ENCODE data around the gene PARP12. TPM values are rescaled to one million over a fixed set of nuclear protein-coding genes. Genes with fewer than 3 reads are reported as not detected.

Gene PARP12
- total and polyA plus RNA-seq, 5 donors from 2014 or later, result 30.1 to 258 (median 64.1) TPM

DNA sequence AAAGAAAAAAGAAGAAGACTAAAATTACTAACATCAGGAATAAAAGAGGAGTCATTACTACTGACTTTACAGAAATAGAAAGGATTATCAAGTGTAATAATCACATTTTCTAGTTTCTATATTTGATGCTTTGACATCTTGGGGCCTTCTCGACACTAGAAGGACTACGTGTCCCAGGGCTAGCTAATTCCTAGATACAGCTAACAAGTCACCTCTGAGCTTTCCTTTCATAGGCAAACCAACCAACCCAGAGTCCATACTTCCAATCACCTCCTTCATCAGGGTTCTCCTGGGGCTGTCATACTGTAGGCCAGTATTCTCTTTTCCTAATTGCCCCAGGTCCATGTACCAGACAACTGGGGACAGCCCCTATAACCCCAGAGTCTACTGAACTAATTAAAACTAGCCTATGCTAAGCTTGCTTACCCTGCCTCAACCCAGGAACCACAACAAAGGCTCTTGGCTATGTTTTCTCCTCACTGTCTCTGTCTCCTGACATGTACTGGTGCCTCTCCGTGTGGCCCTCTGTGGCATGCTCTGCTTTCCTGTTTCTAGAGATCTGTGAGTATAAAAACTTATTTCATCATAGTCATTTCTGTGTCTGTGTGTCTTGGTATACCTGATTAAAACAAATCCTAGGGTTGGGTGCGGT, 6.7 kb upstream of the PARP12 start:
- H3K9me3 ChIP-seq (ENCODE audit: control insufficient read depth in 2 of 2, low read length in 2 of 2), result peaks cover 21% of the 10 kb centered on the region in 2 experiments
- Mint-ChIP-seq H3K9me3 (peaks cover 2 to 19% (median 10%) of the 10 kb centered on the region in 7 donors), H3K27ac (peak overlapping the region in 2 of 3 donors; percentile 6 to 8), H3K4me1 (peaks cover 0 to 7% (median 0%) of the 10 kb centered on the region in 4 donors), H3K27me3 (no peaks in the 10 kb centered on the region), H3K36me3 (peaks cover 11% of the 10 kb centered on the region), H3K4me3 (no peak overlapping the region)
- H3K36me3 ChIP-seq (ENCODE audit: control insufficient read depth, insufficient read depth, low read length), result no peaks in the 10 kb centered on the region
- H3K4me1 ChIP-seq (ENCODE audit: control insufficient read depth, insufficient read depth, low read length, poor library complexity, severe bottlenecking), result no peaks in the 10 kb centered on the region
- H3K27ac ChIP-seq (ENCODE audit: insufficient read depth, low read length, poor library complexity, severe bottlenecking), result no peak overlapping the region
- DNase-seq, result peak in 1 of 3 donors; percentile 29
- H3K27me3 ChIP-seq (ENCODE audit: control insufficient read depth, insufficient read depth, low read length), result no peaks in the 10 kb centered on the region
- ATAC-seq (ENCODE audit: low read depth in 2 of 2), result peak in 1 of 2 donors; percentile 50
- H3K4me3 ChIP-seq (ENCODE audit: low read depth, low read length), result no peak overlapping the region

DNA sequence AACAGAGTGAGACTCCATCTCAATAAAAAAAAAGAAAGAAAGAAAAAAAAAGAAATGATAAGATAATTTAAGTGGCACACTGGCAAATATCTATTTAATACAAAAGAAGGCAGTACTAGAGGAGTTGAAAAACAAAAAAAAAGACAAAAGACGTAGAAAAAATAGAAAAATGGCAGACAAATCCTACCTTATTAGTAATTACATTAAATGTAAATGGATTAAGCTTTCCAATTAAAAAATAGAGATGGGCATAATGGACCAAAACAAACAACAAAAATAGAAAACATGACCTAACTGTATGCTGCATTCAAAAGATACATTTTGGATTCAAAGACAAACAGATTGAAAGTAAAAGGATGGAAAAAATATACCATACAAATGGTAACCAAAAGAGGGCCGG, 5.3 kb upstream of the PARP12 start:
- Histone ChIP-seq H3K36me3 (ENCODE audit: control insufficient read depth, insufficient read depth, low read length) (no peaks in the 10 kb centered on the region), H3K9me3 (ENCODE audit: control insufficient read depth in 2 of 2, low read length in 2 of 2) (peaks cover 21% of the 10 kb centered on the region in 2 experiments), H3K4me3 (ENCODE audit: low read depth, low read length) (no peak overlapping the region), H3K27ac (ENCODE audit: insufficient read depth, low read length, poor library complexity, severe bottlenecking) (no peak overlapping the region), H3K4me1 (ENCODE audit: control insufficient read depth, insufficient read depth, low read length, poor library complexity, severe bottlenecking) (peaks cover 7% of the 10 kb centered on the region), H3K27me3 (ENCODE audit: control insufficient read depth, insufficient read depth, low read length) (no peaks in the 10 kb centered on the region)
- no peaks in the 10 kb centered on the region for H3K27me3 Mint-ChIP-seq
- no peak overlapping the region for H3K27ac Mint-ChIP-seq
- peaks cover 11% of the 10 kb centered on the region for H3K36me3 Mint-ChIP-seq
- peaks cover 0 to 17% (median 0%) of the 10 kb centered on the region in 4 donors for H3K4me1 Mint-ChIP-seq
- H3K9me3 Mint-ChIP-seq, result peaks cover 2 to 19% (median 10%) of the 10 kb centered on the region in 7 donors
- DNase-seq, result no peak
- no peak for ATAC-seq (ENCODE audit: low read depth in 2 of 2)
- no peak overlapping the region for H3K4me3 Mint-ChIP-seq

DNA sequence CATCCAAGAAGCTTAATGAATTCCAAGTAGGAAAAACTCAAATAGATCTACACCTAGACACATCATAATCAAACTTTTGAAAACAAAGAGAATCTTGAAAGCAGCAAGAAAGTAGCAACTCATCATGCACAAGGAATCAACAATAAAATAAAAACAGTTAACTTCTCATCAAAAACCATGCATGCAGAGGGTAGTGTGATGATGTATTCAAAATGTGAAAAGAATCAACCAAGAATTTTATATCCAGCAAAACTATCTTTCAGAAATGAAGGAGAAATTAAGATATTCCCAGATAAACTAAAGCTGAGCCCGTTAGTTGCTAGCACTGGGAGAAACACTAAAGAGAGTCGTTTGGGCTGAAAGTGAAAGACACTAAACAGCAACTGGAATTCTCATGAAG, 4.3 kb upstream of the PARP12 start:
- Mint-ChIP-seq H3K27ac (no peak overlapping the region), H3K27me3 (no peaks in the 10 kb centered on the region), H3K9me3 (peaks cover 2 to 19% (median 10%) of the 10 kb centered on the region in 7 donors), H3K4me1 (peaks cover 0 to 19% (median 0%) of the 10 kb centered on the region in 4 donors), H3K36me3 (peaks cover 11% of the 10 kb centered on the region), H3K4me3 (peak overlapping the region in 1 of 4 donors; percentile 83)
- no peak for ATAC-seq (ENCODE audit: low read depth in 2 of 2)
- no peak overlapping the region for H3K4me3 ChIP-seq (ENCODE audit: low read depth, low read length)
- no peaks in the 10 kb centered on the region for H3K27me3 ChIP-seq (ENCODE audit: control insufficient read depth, insufficient read depth, low read length)
- H3K9me3 ChIP-seq (ENCODE audit: control insufficient read depth in 2 of 2, low read length in 2 of 2), result peaks cover 21% of the 10 kb centered on the region in 2 experiments
- no peak for DNase-seq
- H3K4me1 ChIP-seq (ENCODE audit: control insufficient read depth, insufficient read depth, low read length, poor library complexity, severe bottlenecking), result peaks cover 7% of the 10 kb centered on the region
- H3K27ac ChIP-seq (ENCODE audit: insufficient read depth, low read length, poor library complexity, severe bottlenecking), result no peak overlapping the region
- H3K36me3 ChIP-seq (ENCODE audit: control insufficient read depth, insufficient read depth, low read length), result no peaks in the 10 kb centered on the region

DNA sequence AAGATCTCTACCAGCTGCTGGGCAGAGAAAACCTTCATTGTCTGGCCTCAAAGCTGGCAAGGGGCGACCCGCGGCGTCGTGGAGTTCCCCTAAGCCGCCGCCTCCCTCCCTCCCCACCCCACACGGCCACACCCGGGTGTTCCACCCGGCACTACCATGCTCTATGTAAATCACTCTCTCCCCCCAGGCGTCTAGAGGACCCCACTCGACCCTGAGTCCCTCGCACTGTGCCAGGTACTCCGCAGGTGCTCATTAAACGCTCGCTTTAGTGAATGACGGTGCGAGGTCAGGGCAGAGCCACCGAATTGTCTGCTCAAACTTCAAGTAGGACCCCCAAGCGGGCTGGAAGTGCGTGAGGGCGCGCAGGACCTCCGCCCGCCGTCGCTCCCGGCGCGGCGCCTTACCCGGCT, 628 bp downstream of the PARP12 start:
- Histone ChIP-seq H3K4me3 (ENCODE audit: low read depth, low read length) (peak overlapping the region; percentile 82), H3K27me3 (ENCODE audit: control insufficient read depth, insufficient read depth, low read length) (no peaks in the 10 kb centered on the region), H3K9me3 (ENCODE audit: control insufficient read depth in 2 of 2, low read length in 2 of 2) (peaks cover 13 to 15% of the 10 kb centered on the region in 2 experiments), H3K27ac (ENCODE audit: insufficient read depth, low read length, poor library complexity, severe bottlenecking) (peak overlapping the region; percentile 91), H3K4me1 (ENCODE audit: control insufficient read depth, insufficient read depth, low read length, poor library complexity, severe bottlenecking) (peaks cover 52% of the 10 kb centered on the region), H3K36me3 (ENCODE audit: control insufficient read depth, insufficient read depth, low read length) (peaks cover 5% of the 10 kb centered on the region)
- Mint-ChIP-seq H3K9me3 (peaks cover 2 to 12% (median 9%) of the 10 kb centered on the region in 7 donors), H3K4me1 (peaks cover 23 to 60% (median 37%) of the 10 kb centered on the region in 4 donors), H3K27ac (peak overlapping the region; percentile 83 to 99 (median 91)), H3K27me3 (no peaks in the 10 kb centered on the region), H3K4me3 (peak overlapping the region; percentile 81 to 95 (median 92)), H3K36me3 (peaks cover 16% of the 10 kb centered on the region)
- ATAC-seq (ENCODE audit: low read depth in 2 of 2), result peak; percentile 44 to 47
- DNase-seq, result peak in 2 of 3 donors; percentile 50 to 67

DNA sequence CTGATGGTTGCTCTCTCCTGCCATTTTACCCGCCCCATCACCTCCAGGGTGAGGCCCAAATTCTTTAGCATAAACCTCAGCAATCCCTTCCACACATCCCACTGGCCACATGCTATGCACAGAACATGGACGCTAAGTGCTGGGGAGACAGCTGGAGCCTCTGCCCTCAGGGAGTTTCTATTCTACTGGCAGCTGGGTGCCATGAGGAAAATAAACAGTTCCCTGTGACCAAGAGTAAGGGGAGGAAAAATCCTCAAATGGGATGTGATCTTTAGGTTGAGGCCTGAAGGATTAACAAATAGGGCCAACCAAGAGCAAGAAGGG, 1.2 kb downstream of the PARP12 start:
- H3K4me3 Mint-ChIP-seq, result peak overlapping the region; percentile 81 to 95 (median 92)
- H3K36me3 Mint-ChIP-seq, result peaks cover 15% of the 10 kb centered on the region
- H3K9me3 Mint-ChIP-seq, result peaks cover 0 to 8% (median 5%) of the 10 kb centered on the region in 7 donors
- Histone ChIP-seq H3K9me3 (ENCODE audit: control insufficient read depth in 2 of 2, low read length in 2 of 2) (peaks cover 8 to 9% of the 10 kb centered on the region in 2 experiments), H3K27ac (ENCODE audit: insufficient read depth, low read length, poor library complexity, severe bottlenecking) (peak overlapping the region; percentile 91), H3K4me3 (ENCODE audit: low read depth, low read length) (peak overlapping the region; percentile 82), H3K4me1 (ENCODE audit: control insufficient read depth, insufficient read depth, low read length, poor library complexity, severe bottlenecking) (peaks cover 52% of the 10 kb centered on the region), H3K27me3 (ENCODE audit: control insufficient read depth, insufficient read depth, low read length) (no peaks in the 10 kb centered on the region), H3K36me3 (ENCODE audit: control insufficient read depth, insufficient read depth, low read length) (peaks cover 11% of the 10 kb centered on the region)
- no peaks in the 10 kb centered on the region for H3K27me3 Mint-ChIP-seq
- DNase-seq (no peak), ATAC-seq (ENCODE audit: low read depth in 2 of 2) (no peak)
- H3K4me1 Mint-ChIP-seq, result peaks cover 23 to 66% (median 39%) of the 10 kb centered on the region in 4 donors
- H3K27ac Mint-ChIP-seq, result peak overlapping the region; percentile 83 to 99 (median 91)

DNA sequence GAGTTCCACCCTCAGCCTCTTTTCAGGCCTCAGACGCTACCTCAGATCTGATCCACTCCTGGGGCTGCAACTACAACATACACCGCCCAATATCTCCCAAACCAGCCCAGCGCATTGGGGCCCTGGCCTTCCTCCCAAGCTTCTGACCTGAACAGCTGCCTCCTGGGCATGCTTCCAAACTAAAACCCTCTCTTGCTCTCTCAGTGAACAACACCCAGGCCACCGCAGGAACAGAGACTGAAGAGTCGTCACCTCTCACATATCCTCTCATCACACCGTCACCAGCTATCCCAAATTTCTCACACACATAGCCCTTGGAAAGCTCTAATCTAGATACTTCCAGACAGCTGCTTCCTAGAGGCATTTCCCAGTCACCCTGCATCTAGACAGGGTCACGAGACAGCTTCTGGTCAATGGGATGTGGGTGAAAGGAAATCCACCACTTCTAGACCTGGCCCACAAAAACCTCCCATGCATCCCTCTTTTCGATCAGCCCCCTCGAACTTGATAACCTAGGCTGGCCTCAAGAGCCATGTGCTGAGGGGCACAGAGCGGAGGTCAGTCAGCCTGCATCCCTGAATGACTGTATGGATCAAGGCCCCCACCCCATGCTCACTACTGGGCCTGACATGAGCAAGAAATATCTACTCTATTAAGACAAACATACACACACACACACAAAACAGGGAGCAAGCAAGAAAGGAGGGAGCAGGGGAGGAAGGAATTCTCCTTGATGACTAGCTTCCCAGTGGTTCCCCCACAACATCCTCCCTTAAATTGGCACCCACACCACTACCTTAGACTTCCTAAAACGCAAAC, 1.8 kb downstream of the PARP12 start:
- Histone ChIP-seq H3K4me3 (ENCODE audit: low read depth, low read length) (peak overlapping the region; percentile 82), H3K9me3 (ENCODE audit: control insufficient read depth in 2 of 2, low read length in 2 of 2) (peaks cover 3% of the 10 kb centered on the region in 2 experiments), H3K27ac (ENCODE audit: insufficient read depth, low read length, poor library complexity, severe bottlenecking) (peak overlapping the region; percentile 91), H3K36me3 (ENCODE audit: control insufficient read depth, insufficient read depth, low read length) (peaks cover 17% of the 10 kb centered on the region), H3K4me1 (ENCODE audit: control insufficient read depth, insufficient read depth, low read length, poor library complexity, severe bottlenecking) (peaks cover 52% of the 10 kb centered on the region), H3K27me3 (ENCODE audit: control insufficient read depth, insufficient read depth, low read length) (no peaks in the 10 kb centered on the region)
- Mint-ChIP-seq H3K27me3 (no peaks in the 10 kb centered on the region), H3K9me3 (peaks cover 0 to 4% (median under 1%) of the 10 kb centered on the region in 7 donors), H3K4me3 (peak overlapping the region; percentile 81 to 95 (median 92)), H3K27ac (peak overlapping the region; percentile 83 to 99 (median 91)), H3K4me1 (peaks cover 23 to 71% (median 41%) of the 10 kb centered on the region in 4 donors), H3K36me3 (peaks cover 14% of the 10 kb centered on the region)
- DNase-seq, result no peak
- no peak for ATAC-seq (ENCODE audit: low read depth in 2 of 2)

DNA sequence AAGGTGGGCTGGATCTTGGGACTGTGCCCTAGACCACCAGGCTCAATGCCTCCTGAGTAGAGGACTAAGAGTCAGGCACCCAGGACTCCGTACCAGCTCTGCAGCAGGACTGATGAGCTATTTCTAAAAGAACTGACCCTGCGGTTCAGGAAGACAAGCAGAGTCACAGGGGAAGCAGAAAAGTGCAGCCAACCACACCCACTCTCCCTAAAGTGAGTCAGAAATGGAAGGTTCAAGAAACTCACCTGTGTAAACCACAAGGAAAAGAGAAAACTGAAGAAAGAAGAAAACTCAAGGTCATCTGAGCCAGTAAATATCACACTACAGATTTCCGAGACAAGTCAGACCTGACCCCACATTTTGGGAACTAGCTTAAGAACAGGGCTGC, 2.5 kb downstream of the PARP12 start:
- peaks cover 19% of the 10 kb centered on the region for H3K36me3 ChIP-seq (ENCODE audit: control insufficient read depth, insufficient read depth, low read length)
- H3K27ac ChIP-seq (ENCODE audit: insufficient read depth, low read length, poor library complexity, severe bottlenecking), result peak overlapping the region; percentile 91
- Mint-ChIP-seq H3K27me3 (no peaks in the 10 kb centered on the region), H3K4me1 (peaks cover 27 to 78% (median 47%) of the 10 kb centered on the region in 4 donors), H3K9me3 (no peaks in the 10 kb centered on the region), H3K4me3 (peak overlapping the region; percentile 81 to 95 (median 92)), H3K36me3 (peaks cover 19% of the 10 kb centered on the region), H3K27ac (peak overlapping the region; percentile 83 to 95 (median 91))
- no peaks in the 10 kb centered on the region for H3K9me3 ChIP-seq (ENCODE audit: control insufficient read depth in 2 of 2, low read length in 2 of 2)
- H3K4me1 ChIP-seq (ENCODE audit: control insufficient read depth, insufficient read depth, low read length, poor library complexity, severe bottlenecking), result peaks cover 54% of the 10 kb centered on the region
- peak overlapping the region; percentile 82 for H3K4me3 ChIP-seq (ENCODE audit: low read depth, low read length)
- DNase-seq (peak in 1 of 3 donors; percentile 34), ATAC-seq (ENCODE audit: low read depth in 2 of 2) (no peak)
- H3K27me3 ChIP-seq (ENCODE audit: control insufficient read depth, insufficient read depth, low read length), result no peaks in the 10 kb centered on the region

All from CD4-positive, CD25-positive, alpha-beta regulatory T cell (primary cell).